ENCODE results near the gene CHID1.

The CHID1 gene

GRCh38 chr11:907668-908067, 2.9 kb downstream of the CHID1 start:
- no peak for DNase-seq

DNA sequence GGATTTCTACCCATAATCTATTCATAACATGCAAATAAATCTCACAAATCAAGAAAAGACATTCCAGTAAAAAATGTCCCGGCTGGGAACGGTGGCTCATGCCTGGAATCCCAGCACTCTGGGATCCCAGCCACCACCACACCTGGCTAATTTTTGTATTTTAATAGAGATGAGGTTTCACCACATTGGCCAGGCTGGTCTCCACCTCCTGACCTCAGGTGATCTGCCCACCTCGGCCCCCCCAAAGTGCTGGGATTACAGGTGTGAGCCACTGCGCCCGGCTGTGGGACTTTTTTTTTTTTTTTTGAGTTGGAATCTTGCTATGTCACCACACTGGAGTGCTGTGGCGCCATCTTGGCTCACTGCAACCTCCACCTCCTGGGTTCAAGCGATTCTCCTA, 4.7 kb downstream of the CHID1 start:
- no peak for DNase-seq

DNA sequence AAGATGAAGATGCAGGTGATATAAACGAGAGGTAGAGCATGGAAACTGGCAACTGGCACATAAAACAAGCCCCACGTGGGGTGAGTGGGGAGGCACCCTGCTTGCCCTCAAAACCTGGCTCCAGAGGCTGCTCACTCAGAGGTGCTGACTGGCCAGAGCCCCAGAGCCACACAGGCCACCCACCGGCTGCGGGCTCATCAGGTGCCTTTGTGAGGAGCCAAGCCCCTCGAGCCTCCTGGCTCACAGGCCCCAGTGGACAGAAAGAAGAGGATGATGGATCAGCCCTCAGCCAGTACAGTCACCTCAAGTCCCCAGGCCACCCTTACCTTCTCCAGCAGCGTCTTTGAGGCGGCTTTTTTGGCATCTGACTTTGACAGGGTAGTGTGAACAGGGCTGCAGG, 6.2 kb downstream of the CHID1 start:
- no peak for DNase-seq

GRCh38 chr11:901452-902061, 9.1 kb downstream of the CHID1 start:
- DNase-seq = no peak

DNA sequence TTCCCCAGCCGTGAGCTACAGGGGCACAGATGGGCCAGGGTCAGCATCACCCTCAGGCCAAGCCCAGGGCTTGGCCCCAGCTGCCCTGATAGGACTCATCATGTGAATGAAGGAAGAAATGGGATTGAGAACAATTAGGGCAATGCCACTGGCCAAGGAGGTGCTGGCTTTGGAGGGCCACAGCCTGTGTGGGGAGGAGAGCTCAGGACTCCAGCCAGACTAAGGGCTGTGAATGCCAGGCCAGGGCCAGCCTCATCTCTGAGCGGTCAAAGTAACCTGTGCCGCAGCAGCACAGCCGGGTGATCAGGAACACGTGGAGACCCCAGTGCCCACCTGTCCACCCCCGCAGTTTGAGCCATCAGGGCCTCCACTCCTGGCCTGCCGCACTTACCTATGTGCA, 10.1 kb downstream of the CHID1 start:
- no peak for DNase-seq

GRCh38 chr11:899724-900123, 10.9 kb downstream of the CHID1 start:
- DNase-seq = no peak

GRCh38 chr11:898540-899190, 11.9 kb downstream of the CHID1 start:
- no peak for DNase-seq

GRCh38 chr11:898143-898511, 12.5 kb downstream of the CHID1 start:
- peak; percentile 5 for DNase-seq

DNA sequence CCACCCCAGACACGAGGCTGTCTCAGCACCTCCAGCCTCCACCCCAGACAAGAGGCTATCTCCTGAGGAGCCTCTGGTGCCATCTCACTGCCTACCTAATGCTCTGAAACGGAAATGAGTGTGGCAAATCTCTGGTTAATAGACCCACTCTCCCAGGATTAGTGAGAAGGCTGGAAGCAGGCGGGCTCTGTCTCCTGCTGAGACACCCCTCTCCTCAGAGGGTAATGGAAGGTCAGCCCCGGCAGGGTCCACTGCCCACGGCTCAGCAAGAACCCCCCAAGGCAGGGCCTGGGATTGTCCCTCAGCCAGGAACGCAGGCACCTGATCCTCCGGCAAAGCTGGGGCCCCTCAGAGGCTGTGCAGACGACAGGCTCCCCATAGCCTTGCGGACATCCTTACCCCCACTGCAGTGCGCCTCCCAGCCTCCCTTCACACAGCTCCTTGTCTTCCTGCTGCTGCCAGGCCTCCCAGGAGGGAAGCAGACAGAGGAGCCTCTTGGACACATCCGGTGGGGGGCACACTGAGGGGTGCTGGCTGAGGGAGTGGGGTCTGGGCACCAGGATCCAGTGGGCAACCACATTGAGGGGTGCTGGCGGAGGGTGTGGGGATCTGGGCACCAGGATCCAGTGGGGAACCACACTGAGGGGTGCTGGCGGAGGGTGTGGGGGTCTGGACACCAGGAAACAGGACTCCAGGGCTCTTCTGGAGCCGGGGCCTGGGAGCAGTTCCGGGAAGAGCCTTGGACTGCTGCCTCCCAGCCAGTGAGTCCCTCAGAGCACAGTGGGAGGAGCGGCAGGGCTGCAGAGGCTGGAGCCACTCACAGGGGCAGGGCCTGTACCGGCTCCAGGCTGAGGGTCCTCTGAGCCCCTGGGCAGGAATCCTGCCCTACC, 13.1 kb downstream of the CHID1 start:
- no peak for DNase-seq

DNA sequence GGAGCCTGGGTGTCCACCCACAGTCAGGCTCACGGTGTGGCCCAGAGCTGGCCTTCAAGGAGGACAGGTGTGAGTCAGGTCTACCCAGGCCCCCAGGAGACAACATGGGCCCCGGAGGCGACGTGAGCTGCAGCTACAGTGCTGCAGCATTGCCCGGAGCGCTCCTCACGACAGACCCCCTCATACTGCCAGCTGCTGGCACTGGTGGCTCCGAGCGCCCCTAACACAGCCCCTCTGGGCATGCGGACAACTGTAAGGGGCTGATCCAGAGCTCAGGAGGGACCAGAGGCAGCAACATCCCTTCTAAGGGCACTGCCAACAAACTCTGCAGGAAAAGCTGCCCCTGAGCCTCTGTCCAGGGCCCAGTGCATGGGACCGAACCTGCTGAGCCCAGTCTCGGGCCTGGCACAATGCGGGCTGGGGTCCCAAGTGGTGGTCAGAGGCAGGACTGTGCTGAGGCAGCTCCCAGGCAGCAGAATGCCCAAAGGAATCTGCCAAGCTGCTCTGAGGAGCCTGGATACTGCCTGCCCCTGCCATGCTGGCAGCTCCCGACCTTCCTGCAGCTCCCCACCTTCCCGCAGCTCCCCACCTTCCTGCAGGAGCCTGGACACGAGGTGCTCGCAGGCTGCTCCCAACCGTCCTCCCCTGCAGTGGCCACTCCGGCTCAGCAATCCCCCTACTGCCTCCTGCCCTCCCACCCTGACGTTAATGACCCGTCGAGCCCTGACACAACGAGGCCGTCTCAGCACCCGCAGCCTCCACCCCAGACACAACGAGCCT, 15.1 kb downstream of the CHID1 start:
- DNase-seq = no peak

- DNase-seq = no peak
These were observed 15.9 kb downstream of the CHID1 start for GRCh38 chr11:894575-895201.

GRCh38 chr11:893008-893654, 17.5 kb downstream of the CHID1 start:
- DNase-seq = no peak

GRCh38 chr11:890794-891540, 19.6 kb downstream of the CHID1 start:
- DNase-seq = peak; percentile 41

GRCh38 chr11:889687-890475, 20.7 kb downstream of the CHID1 start:
- DNase-seq = no peak

DNA sequence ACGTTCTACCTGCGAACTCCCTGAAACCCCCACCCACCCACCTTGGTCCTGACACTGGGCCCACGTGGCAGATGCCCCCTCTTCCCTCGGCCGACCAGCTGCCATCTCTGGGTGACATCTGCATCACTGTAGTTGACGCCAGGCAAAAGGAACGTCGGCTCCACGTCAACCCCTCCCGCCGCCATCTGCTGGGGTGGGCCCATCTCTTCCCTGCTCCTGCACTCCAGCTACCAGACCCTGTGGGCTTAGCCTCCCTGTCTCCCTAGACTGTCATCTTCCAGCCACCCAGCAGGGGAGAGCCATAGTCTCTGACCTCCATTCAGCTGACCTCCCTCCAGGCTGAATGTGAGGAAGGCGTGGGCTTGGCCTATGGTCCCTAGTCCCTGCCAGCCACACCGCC, 21.4 kb downstream of the CHID1 start:
- DNase-seq = peak; percentile 78

- peak; percentile 38 for DNase-seq
These were observed 22.0 kb downstream of the CHID1 start for GRCh38 chr11:888310-889212.

DNA sequence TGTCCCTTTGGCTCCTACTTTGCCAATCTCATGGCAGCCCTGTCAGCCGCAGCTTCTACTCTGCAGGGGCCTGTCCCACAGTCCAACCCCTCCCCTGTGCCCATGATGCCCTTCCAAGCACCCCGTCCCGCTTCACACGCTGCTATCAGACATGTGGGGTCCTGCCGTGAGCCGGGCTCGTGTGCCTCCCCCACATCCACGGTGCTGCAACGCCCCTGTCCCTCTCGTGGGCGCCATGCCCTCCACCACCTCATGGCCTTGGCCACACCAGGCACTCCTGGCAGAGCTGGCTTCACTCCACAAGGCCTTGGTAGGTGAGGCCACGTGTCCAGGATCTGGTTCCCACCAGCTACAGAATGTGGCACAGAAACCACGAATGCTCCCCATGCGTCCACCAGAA, 23.0 kb downstream of the CHID1 start:
- no peak for DNase-seq

- no peak for DNase-seq
These were observed 24.0 kb downstream of the CHID1 start for GRCh38 chr11:886568-886967.

DNA sequence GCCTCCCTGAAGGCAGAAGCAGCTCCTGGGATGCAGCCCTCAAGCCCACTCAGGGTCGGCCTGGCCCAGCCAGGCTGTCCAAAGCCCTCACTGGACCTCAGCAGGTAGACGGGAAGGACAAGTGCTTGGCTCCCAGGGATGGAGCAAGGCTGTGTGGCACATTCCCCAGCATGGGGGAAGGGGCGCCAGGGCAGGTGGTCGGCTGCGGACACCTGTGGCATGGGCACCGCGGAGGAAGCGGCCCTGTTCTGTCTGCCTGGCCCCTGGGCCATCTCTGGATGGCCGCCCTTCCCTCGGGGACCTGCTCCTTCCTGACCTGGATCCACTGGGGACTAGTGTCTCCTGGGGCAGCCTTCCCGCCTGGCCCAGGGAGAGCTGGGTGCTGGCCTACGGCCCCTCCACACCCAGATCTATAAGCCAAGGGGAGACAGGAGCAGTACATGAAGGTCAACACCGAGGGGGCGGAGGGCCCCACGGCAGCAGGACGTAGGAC, 26.0 kb downstream of the CHID1 start:
- no peak for DNase-seq
